ENCODE measurements around the gene CALHM4. TPM values are rescaled to one million over a fixed set of nuclear protein-coding genes. Genes with fewer than 3 reads are reported as not detected.

The CALHM4 gene
- total RNA-seq, 1 donor from 2014 or later = not detected

DNA sequence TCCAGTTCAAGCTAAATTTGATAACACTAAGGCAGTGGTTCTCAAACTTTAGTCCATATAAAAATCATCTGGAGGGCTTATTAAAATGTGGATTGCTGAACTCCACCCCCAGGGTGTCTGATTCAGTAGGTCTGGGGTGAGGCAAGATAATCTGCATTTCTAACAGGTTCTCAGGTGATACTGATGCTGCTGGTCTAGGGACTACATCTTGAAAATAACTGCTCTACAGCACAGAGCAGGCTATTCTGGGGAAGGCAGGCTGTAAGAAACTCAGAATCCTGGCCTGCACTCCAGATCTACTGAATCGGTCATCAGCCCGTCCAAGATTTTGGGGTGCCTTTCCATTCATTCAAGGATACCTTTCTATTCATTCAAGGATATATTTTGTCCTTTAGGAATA is 30.7 kb upstream of the CALHM4 start:
- Histone ChIP-seq H3K4me1 (peaks cover 23% of the 10 kb centered on the region), H3K9me3 (replicated peaks) (no peaks in the 10 kb centered on the region), H3K36me3 (peaks cover 1% of the 10 kb centered on the region), H3K27ac (replicated peaks) (no peak overlapping the region), H3K27me3 (ENCODE audit: low read depth) (no peaks in the 10 kb centered on the region), H3K4me3 (no peak overlapping the region)
- DNase-seq = no peak
- TF ChIP-seq, protein P1, sequence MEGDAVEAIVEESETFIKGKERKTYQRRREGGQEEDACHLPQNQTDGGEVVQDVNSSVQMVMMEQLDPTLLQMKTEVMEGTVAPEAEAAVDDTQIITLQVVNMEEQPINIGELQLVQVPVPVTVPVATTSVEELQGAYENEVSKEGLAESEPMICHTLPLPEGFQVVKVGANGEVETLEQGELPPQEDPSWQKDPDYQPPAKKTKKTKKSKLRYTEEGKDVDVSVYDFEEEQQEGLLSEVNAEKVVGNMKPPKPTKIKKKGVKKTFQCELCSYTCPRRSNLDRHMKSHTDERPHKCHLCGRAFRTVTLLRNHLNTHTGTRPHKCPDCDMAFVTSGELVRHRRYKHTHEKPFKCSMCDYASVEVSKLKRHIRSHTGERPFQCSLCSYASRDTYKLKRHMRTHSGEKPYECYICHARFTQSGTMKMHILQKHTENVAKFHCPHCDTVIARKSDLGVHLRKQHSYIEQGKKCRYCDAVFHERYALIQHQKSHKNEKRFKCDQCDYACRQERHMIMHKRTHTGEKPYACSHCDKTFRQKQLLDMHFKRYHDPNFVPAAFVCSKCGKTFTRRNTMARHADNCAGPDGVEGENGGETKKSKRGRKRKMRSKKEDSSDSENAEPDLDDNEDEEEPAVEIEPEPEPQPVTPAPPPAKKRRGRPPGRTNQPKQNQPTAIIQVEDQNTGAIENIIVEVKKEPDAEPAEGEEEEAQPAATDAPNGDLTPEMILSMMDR (IDR thresholded peaks at IDR 0.05; ENCODE audit: borderline replicate concordance) = no peak
- intact Hi-C loops (cut with micrococcal nuclease) = no loop called here

DNA sequence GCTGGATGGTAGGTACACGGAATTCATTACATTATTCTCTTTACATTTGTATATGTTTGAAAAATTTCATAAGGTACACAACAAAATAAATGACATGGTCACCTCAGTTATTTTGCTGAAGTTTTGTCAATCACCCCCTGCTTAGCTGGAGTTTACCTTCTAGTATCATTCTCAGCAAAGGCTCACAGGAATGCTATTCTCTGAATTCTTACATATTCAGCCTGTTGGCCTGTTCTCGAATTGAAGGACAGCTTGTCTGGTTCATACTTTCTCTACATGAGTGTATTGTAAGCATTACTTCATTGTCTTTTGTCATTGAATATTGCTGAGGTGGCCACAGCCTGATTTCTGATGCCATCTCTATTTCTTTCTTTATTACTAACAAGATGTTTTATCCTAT is 29.3 kb upstream of the CALHM4 start:
- Histone ChIP-seq H3K4me1 (peaks cover 36% of the 10 kb centered on the region), H3K9me3 (replicated peaks) (no peaks in the 10 kb centered on the region), H3K27me3 (ENCODE audit: low read depth) (no peaks in the 10 kb centered on the region), H3K36me3 (no peaks in the 10 kb centered on the region), H3K4me3 (no peak overlapping the region), H3K27ac (replicated peaks) (no peak overlapping the region)
- intact Hi-C loops (cut with micrococcal nuclease) = no loop called here
- TF ChIP-seq, protein P1 (IDR thresholded peaks at IDR 0.05; ENCODE audit: borderline replicate concordance) = no peak
- no peak for DNase-seq

DNA sequence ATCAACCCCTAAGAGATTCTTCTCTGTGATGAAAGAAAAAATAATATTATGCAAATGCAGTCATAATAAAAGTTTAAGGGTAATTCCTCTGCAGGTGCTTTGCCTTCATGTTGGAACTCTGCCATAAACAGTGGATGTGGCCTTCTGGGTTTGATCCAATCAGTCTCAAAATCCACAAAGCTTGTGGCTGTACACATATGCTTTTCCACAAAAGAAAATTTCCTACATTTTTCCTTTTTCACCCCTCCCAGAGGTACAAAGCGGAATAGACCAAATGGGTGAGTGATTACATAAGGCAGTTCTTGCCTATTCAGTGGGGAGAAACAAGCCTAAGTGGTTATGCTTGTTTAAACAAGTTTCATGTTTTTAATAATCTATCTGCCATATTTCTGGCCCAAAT is 25.4 kb upstream of the CALHM4 start:
- DNase-seq = no peak
- TF ChIP-seq, protein P1 (IDR thresholded peaks at IDR 0.05; ENCODE audit: borderline replicate concordance) = no peak
- intact Hi-C loops (cut with micrococcal nuclease) = no loop called here
- no peak overlapping the region for H3K4me3 ChIP-seq
- no peaks in the 10 kb centered on the region for H3K36me3 ChIP-seq
- H3K27me3 ChIP-seq (ENCODE audit: low read depth) = no peaks in the 10 kb centered on the region
- peaks cover 36% of the 10 kb centered on the region for H3K4me1 ChIP-seq
- no peaks in the 10 kb centered on the region for H3K9me3 ChIP-seq (replicated peaks)
- H3K27ac ChIP-seq (replicated peaks) = peak overlapping the region; percentile 58

DNA sequence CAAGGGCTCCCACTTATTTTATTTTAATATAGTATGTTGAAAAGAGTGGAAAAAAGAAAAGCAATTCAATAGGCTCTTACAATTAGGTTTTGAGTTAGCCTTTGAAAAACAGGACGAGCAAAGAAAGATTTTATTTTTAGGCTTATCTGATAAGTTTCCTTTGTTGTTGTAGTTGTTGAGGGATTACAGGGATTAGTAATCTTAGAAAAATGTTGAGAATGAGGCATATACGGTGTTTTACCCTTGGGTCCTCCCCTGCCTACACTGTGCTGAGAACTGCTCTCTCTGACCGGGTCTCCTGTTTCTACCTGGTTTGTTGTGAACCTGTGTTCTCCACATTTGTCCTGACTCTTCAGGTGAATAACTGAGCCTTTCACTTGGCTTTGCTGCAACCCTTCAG is 24.8 kb upstream of the CALHM4 start:
- H3K27me3 ChIP-seq (ENCODE audit: low read depth) = no peaks in the 10 kb centered on the region
- peak overlapping the region; percentile 58 for H3K27ac ChIP-seq (replicated peaks)
- H3K36me3 ChIP-seq = no peaks in the 10 kb centered on the region
- H3K4me3 ChIP-seq = peak overlapping the region; percentile 7
- peaks cover 36% of the 10 kb centered on the region for H3K4me1 ChIP-seq
- intact Hi-C loops (cut with micrococcal nuclease) = no loop called here
- TF ChIP-seq, protein P1 (IDR thresholded peaks at IDR 0.05; ENCODE audit: borderline replicate concordance) = no peak
- no peak for DNase-seq
- no peaks in the 10 kb centered on the region for H3K9me3 ChIP-seq (replicated peaks)

GRCh38 chr6:116529466-116530290 is 23.9 kb upstream of the CALHM4 start:
- intact Hi-C loops (cut with micrococcal nuclease) = loop anchor here (5.0 kb wide), 1 partner anchor 242 kb away; no protein-coding TSS in a partner anchor
- peaks cover 35% of the 10 kb centered on the region for H3K4me1 ChIP-seq
- H3K27ac ChIP-seq (replicated peaks) = peak overlapping the region; percentile 58
- no peaks in the 10 kb centered on the region for H3K9me3 ChIP-seq (replicated peaks)
- no peaks in the 10 kb centered on the region for H3K27me3 ChIP-seq (ENCODE audit: low read depth)
- TF ChIP-seq, protein P1 (IDR thresholded peaks at IDR 0.05; ENCODE audit: borderline replicate concordance) = no peak
- H3K36me3 ChIP-seq = no peaks in the 10 kb centered on the region
- H3K4me3 ChIP-seq = peak overlapping the region; percentile 7
- no peak for DNase-seq
